Measurements from ENCODE around the gene CCDC192. TPM values are rescaled to one million over a fixed set of nuclear protein-coding genes. Genes with fewer than 3 reads are reported as not detected.

CCDC192 gene
- total RNA-seq, 4 donors from 2014 or later: 0.94 to 2.6 (median 0.94) TPM; not detected in 1

DNA sequence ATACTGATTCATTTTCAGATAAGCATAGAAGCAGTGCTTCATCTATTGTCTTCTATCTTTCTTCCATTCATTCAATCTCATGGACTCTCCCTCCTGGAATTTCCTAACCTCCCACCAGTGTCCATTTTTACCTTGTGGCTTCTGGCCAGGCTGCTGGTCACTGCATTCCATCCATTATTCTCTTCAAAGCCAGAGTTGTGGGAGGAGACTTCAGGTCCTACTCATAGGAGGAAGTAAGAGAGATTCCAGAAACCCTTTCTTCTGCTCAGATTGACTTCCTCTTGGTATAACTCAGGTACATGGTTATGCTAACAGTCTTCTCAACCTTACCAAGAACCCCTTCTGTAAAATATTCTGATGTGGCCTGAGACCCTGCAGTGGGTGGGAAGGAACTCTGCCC, 227.1 kb downstream of the CCDC192 start:
- no peak for TF ChIP-seq POLR2AphosphoS5 (IDR thresholded peaks at IDR 0.05)
- TF ChIP-seq EP300 (IDR thresholded peaks at IDR 0.05): no peak
- no peak overlapping the region for H3K27ac ChIP-seq
- H3K4me3 ChIP-seq: no peak overlapping the region
- no peaks in the 10 kb centered on the region for H3K4me1 ChIP-seq
- no peaks in the 10 kb centered on the region for H3K27me3 ChIP-seq
- no peak for ATAC-seq
- H3K9me3 ChIP-seq: no peaks in the 10 kb centered on the region
- no peaks in the 10 kb centered on the region for H3K36me3 ChIP-seq

DNA sequence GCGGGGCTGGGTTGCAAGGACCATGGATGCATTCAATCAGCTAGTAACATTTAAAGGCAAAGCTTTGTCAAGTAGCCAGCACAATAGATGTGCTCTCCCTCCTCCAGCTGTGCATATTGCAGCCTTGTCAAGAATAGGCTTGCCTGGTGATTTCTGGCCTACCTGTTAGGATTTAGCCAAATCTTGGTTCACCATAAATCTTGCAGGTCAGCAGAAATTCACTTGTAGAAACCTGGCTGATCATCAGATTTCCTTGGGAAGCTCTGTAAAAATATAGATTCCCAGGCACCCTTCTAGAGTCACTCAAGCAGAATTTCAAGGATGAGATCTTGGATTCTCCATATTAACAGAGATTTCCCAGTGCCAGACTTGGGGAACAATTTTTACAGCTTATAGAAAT, 228.2 kb downstream of the CCDC192 start:
- Histone ChIP-seq H3K9me3 (no peaks in the 10 kb centered on the region), H3K27ac (no peak overlapping the region), H3K27me3 (no peaks in the 10 kb centered on the region), H3K4me1 (no peaks in the 10 kb centered on the region), H3K36me3 (no peaks in the 10 kb centered on the region), H3K4me3 (no peak overlapping the region)
- no peak for ATAC-seq
- TF ChIP-seq POLR2AphosphoS5 (IDR thresholded peaks at IDR 0.05) (no peak), EP300 (IDR thresholded peaks at IDR 0.05) (no peak), POLR2A (IDR thresholded peaks at IDR 0.05) (no peak)
- TF ChIP-seq, protein P1, sequence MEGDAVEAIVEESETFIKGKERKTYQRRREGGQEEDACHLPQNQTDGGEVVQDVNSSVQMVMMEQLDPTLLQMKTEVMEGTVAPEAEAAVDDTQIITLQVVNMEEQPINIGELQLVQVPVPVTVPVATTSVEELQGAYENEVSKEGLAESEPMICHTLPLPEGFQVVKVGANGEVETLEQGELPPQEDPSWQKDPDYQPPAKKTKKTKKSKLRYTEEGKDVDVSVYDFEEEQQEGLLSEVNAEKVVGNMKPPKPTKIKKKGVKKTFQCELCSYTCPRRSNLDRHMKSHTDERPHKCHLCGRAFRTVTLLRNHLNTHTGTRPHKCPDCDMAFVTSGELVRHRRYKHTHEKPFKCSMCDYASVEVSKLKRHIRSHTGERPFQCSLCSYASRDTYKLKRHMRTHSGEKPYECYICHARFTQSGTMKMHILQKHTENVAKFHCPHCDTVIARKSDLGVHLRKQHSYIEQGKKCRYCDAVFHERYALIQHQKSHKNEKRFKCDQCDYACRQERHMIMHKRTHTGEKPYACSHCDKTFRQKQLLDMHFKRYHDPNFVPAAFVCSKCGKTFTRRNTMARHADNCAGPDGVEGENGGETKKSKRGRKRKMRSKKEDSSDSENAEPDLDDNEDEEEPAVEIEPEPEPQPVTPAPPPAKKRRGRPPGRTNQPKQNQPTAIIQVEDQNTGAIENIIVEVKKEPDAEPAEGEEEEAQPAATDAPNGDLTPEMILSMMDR (IDR thresholded peaks at IDR 0.05): no peak
- 92% methylated on average over 1 of the region's 1 CpG; no CpG with 5 or more reads in 1 of the 2 donors for WGBS, 2 donors (ENCODE audit: low coverage in 1 of 2)

DNA sequence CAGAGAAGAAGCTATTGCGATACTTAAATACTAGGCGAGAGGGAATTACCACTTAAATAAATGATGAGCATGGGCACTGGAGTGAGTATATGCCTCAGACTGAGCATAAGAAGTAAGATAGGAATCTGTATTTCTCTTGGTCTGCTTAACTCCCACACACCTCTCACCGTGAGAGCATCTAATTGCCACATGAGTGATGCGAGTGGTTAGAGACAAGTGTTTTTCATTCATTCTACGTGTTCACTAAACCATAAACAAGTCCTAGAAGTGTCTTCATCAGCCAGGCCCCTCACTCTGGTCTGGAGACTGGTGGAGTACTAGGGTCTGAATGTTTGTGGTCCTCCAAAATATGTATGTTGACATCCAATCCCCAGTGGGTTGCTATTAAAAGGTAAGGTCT, 230.2 kb downstream of the CCDC192 start:
- no peak for TF ChIP-seq EP300 (IDR thresholded peaks at IDR 0.05)
- TF ChIP-seq POLR2A (IDR thresholded peaks at IDR 0.05): no peak
- TF ChIP-seq, protein P1 (IDR thresholded peaks at IDR 0.05): no peak
- no peak for TF ChIP-seq POLR2AphosphoS5 (IDR thresholded peaks at IDR 0.05)
- ATAC-seq: no peak
- H3K36me3 ChIP-seq: no peaks in the 10 kb centered on the region
- no peak overlapping the region for H3K4me3 ChIP-seq
- H3K4me1 ChIP-seq: no peaks in the 10 kb centered on the region
- H3K27ac ChIP-seq: no peak overlapping the region
- WGBS, 2 donors (ENCODE audit: low coverage in 1 of 2): 82 to 83% methylated on average over 5 of the region's 5 CpGs
- no peaks in the 10 kb centered on the region for H3K9me3 ChIP-seq
- H3K27me3 ChIP-seq: no peaks in the 10 kb centered on the region

DNA sequence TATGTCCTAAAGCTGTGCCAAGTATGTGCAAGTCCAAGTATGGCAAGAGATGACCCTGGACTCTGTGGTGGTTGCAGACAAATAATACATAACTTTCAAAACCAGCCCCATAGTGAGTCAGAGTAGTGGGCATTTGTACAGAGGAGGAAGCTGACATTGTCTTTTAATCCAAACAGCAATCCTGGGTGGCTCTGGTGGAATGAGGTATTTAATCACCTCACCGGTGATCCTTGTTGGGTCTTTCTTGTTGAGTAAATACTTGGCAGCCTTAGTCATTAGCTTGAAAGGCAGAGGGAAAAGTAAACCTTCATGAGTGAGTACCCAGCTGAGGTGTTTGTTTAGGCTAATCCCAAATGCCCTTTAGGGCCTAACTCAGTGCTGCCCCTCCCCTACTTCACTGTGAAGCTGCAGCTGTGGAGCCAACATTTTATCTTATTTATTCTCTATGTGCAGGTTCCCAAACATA, 231.6 kb downstream of the CCDC192 start:
- no peak for ATAC-seq
- Histone ChIP-seq H3K4me1 (no peaks in the 10 kb centered on the region), H3K27me3 (no peaks in the 10 kb centered on the region), H3K27ac (no peak overlapping the region), H3K9me3 (no peaks in the 10 kb centered on the region), H3K4me3 (no peak overlapping the region), H3K36me3 (no peaks in the 10 kb centered on the region)
- TF ChIP-seq, protein P1 (IDR thresholded peaks at IDR 0.05): no peak
- TF ChIP-seq EP300 (IDR thresholded peaks at IDR 0.05) (no peak), POLR2AphosphoS5 (IDR thresholded peaks at IDR 0.05) (no peak), POLR2A (IDR thresholded peaks at IDR 0.05) (no peak)
- WGBS, 2 donors (ENCODE audit: low coverage in 1 of 2): 21 to 54% methylated on average over 1 of the region's 1 CpG

DNA sequence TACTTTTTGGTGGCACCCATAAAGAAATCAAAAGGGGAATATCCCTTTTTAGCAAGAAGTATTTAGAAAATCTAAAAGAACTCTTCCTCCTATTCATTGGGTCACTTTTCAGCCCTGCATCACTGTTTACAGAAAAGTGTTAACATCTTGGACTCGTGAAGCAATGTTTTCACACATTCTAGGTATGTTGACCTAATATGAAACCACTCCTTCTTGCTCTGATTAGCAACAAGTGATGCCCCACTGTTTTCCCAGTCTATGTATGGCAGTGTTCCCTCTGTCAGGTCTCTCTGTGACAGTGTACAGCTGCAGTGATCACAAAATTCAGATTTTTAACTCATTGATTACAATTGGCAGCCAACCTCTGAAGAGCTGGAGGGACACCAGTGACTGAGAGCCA, 232.2 kb downstream of the CCDC192 start:
- Histone ChIP-seq H3K4me3 (no peak overlapping the region), H3K9me3 (no peaks in the 10 kb centered on the region), H3K27ac (no peak overlapping the region), H3K27me3 (no peaks in the 10 kb centered on the region), H3K4me1 (no peaks in the 10 kb centered on the region), H3K36me3 (no peaks in the 10 kb centered on the region)
- WGBS, 2 donors (ENCODE audit: low coverage in 1 of 2): 30 to 87% methylated on average over 1 of the region's 1 CpG
- TF ChIP-seq POLR2AphosphoS5 (IDR thresholded peaks at IDR 0.05): no peak
- no peak for TF ChIP-seq EP300 (IDR thresholded peaks at IDR 0.05)
- TF ChIP-seq, protein P1 (IDR thresholded peaks at IDR 0.05): no peak
- no peak for TF ChIP-seq POLR2A (IDR thresholded peaks at IDR 0.05)
- no peak for ATAC-seq
